ENCODE data around the gene KIF7. TPM values are rescaled to one million over a fixed set of nuclear protein-coding genes. Genes with fewer than 3 reads are reported as not detected.

Gene KIF7
- total RNA-seq, 1 experiment from 2014 or later, result 20.4 TPM

DNA sequence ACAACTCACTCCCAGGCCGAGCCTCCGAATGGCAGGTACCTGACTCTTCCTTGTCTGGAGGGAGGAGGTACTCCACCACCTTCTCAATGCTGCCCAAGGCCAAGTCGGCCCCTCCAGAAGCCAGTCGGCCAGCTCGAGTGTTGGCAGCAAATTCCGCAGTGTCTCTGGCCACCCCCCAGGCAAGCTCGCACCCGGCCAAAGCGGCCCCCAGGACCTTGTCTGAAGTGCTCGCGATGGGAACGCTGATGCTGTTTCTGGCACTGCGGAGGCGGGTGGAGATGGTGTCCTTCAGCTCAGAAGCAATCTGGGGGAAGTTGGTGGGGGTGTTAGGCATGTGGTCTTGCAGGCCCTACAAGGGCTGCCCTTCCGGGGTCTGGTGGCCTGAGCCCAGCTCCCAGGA is 14.7 kb upstream of the KIF7 start (continued):
- TF ChIP-seq, protein P1, sequence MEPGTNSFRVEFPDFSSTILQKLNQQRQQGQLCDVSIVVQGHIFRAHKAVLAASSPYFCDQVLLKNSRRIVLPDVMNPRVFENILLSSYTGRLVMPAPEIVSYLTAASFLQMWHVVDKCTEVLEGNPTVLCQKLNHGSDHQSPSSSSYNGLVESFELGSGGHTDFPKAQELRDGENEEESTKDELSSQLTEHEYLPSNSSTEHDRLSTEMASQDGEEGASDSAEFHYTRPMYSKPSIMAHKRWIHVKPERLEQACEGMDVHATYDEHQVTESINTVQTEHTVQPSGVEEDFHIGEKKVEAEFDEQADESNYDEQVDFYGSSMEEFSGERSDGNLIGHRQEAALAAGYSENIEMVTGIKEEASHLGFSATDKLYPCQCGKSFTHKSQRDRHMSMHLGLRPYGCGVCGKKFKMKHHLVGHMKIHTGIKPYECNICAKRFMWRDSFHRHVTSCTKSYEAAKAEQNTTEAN (CRISPR knock-in tag; IDR thresholded peaks at IDR 0.05), result no peak
- TF ChIP-seq CBFB (CRISPR knock-in tag; IDR thresholded peaks at IDR 0.05; ENCODE audit: low read depth), result no peak

GRCh38 chr15:89669309-89669865 is 14.1 kb upstream of the KIF7 start:
- TF ChIP-seq NFE2L1 (CRISPR knock-in tag; IDR thresholded peaks at IDR 0.05) (no peak), CBFB (CRISPR knock-in tag; IDR thresholded peaks at IDR 0.05; ENCODE audit: low read depth) (no peak), ZNF232 (CRISPR knock-in tag; IDR thresholded peaks at IDR 0.05) (no peak), FOXK1 (CRISPR knock-in tag; IDR thresholded peaks at IDR 0.05) (no peak), KAT7 (CRISPR knock-in tag; IDR thresholded peaks at IDR 0.05; ENCODE audit: borderline replicate concordance) (no peak), NFYB (CRISPR knock-in tag; conservative IDR thresholded peaks at IDR 0.05; ENCODE audit: low read depth) (no peak), SOX15 (CRISPR knock-in tag; IDR thresholded peaks at IDR 0.05) (no peak), ZBTB21 (CRISPR knock-in tag; IDR thresholded peaks at IDR 0.05; ENCODE audit: borderline replicate concordance) (no peak), RORB (CRISPR knock-in tag; IDR thresholded peaks at IDR 0.05) (no peak), MAX (CRISPR knock-in tag; IDR thresholded peaks at IDR 0.05) (no peak), ZNF281 (CRISPR knock-in tag; IDR thresholded peaks at IDR 0.05) (no peak), SP1 (CRISPR knock-in tag; conservative IDR thresholded peaks at IDR 0.05) (no peak), FOXP1 (CRISPR knock-in tag; IDR thresholded peaks at IDR 0.05; ENCODE audit: borderline replicate concordance) (no peak)
- TF ChIP-seq, protein P2, sequence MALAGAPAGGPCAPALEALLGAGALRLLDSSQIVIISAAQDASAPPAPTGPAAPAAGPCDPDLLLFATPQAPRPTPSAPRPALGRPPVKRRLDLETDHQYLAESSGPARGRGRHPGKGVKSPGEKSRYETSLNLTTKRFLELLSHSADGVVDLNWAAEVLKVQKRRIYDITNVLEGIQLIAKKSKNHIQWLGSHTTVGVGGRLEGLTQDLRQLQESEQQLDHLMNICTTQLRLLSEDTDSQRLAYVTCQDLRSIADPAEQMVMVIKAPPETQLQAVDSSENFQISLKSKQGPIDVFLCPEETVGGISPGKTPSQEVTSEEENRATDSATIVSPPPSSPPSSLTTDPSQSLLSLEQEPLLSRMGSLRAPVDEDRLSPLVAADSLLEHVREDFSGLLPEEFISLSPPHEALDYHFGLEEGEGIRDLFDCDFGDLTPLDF (CRISPR knock-in tag; IDR thresholded peaks at IDR 0.05), result no peak
- TF ChIP-seq, protein P3, sequence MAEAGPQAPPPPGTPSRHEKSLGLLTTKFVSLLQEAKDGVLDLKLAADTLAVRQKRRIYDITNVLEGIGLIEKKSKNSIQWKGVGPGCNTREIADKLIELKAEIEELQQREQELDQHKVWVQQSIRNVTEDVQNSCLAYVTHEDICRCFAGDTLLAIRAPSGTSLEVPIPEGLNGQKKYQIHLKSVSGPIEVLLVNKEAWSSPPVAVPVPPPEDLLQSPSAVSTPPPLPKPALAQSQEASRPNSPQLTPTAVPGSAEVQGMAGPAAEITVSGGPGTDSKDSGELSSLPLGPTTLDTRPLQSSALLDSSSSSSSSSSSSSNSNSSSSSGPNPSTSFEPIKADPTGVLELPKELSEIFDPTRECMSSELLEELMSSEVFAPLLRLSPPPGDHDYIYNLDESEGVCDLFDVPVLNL (CRISPR knock-in tag; IDR thresholded peaks at IDR 0.05; ENCODE audit: borderline replicate concordance, low read depth), result no peak
- TF ChIP-seq, protein P4, sequence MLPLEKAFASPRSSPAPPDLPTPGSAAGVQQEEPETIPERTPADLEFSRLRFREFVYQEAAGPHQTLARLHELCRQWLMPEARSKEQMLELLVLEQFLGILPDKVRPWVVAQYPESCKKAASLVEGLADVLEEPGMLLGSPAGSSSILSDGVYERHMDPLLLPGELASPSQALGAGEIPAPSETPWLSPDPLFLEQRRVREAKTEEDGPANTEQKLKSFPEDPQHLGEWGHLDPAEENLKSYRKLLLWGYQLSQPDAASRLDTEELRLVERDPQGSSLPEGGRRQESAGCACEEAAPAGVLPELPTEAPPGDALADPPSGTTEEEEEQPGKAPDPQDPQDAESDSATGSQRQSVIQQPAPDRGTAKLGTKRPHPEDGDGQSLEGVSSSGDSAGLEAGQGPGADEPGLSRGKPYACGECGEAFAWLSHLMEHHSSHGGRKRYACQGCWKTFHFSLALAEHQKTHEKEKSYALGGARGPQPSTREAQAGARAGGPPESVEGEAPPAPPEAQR (CRISPR knock-in tag; IDR thresholded peaks at IDR 0.05), result no peak
- TF ChIP-seq, protein P1 (CRISPR knock-in tag; IDR thresholded peaks at IDR 0.05), result no peak
- TF ChIP-seq, protein P5, sequence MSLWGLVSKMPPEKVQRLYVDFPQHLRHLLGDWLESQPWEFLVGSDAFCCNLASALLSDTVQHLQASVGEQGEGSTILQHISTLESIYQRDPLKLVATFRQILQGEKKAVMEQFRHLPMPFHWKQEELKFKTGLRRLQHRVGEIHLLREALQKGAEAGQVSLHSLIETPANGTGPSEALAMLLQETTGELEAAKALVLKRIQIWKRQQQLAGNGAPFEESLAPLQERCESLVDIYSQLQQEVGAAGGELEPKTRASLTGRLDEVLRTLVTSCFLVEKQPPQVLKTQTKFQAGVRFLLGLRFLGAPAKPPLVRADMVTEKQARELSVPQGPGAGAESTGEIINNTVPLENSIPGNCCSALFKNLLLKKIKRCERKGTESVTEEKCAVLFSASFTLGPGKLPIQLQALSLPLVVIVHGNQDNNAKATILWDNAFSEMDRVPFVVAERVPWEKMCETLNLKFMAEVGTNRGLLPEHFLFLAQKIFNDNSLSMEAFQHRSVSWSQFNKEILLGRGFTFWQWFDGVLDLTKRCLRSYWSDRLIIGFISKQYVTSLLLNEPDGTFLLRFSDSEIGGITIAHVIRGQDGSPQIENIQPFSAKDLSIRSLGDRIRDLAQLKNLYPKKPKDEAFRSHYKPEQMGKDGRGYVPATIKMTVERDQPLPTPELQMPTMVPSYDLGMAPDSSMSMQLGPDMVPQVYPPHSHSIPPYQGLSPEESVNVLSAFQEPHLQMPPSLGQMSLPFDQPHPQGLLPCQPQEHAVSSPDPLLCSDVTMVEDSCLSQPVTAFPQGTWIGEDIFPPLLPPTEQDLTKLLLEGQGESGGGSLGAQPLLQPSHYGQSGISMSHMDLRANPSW (CRISPR knock-in tag; conservative IDR thresholded peaks at IDR 0.05; ENCODE audit: low read depth), result no peak
- TF ChIP-seq, protein P6, sequence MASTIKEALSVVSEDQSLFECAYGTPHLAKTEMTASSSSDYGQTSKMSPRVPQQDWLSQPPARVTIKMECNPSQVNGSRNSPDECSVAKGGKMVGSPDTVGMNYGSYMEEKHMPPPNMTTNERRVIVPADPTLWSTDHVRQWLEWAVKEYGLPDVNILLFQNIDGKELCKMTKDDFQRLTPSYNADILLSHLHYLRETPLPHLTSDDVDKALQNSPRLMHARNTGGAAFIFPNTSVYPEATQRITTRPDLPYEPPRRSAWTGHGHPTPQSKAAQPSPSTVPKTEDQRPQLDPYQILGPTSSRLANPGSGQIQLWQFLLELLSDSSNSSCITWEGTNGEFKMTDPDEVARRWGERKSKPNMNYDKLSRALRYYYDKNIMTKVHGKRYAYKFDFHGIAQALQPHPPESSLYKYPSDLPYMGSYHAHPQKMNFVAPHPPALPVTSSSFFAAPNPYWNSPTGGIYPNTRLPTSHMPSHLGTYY (CRISPR knock-in tag; IDR thresholded peaks at IDR 0.05), result no peak
- no peaks in the 10 kb centered on the region for H3K36me3 Mint-ChIP-seq
- DNase-seq (ENCODE audit: low spot score), result no peak
- CTCF ChIA-PET, result interaction anchor here (0.6 to 1.6 kb wide), 3 partner anchors 81 to 154 kb away, joined by 3 read pairs; no protein-coding TSS in a partner anchor
- ATAC-seq, result no peak
- H3K4me3 Mint-ChIP-seq, result no peak overlapping the region
- no peak overlapping the region for H3K27ac Mint-ChIP-seq
- POLR2A ChIA-PET, result no interaction called here
- H3K27me3 Mint-ChIP-seq (ENCODE audit: low read depth), result peaks cover 14% of the 10 kb centered on the region
- no peaks in the 10 kb centered on the region for H3K9me3 Mint-ChIP-seq
- H3K4me1 Mint-ChIP-seq, result peaks cover 13% of the 10 kb centered on the region

Measured in WTC11 (cell line).